Glutamatergic neuron (in vitro differentiated cells): Measurements from ENCODE around the gene PRDM16. TPM values are rescaled to one million over a fixed set of nuclear protein-coding genes. Genes with fewer than 3 reads are reported as not detected.

Source experiments
- DNase-seq: peaks from one replicate; pipeline ENCODE4 v3.0.0; 2022
- H3K27ac Mint-ChIP-seq: one replicate; pipeline ENCODE4 v1.8.0; 2020; ENCODE audit warnings: mild to moderate bottlenecking, mixed read lengths, inconsistent platforms; ENCODE audit not compliant: unreplicated experiment
- H3K27me3 Mint-ChIP-seq: one replicate; pipeline ENCODE4 v1.8.0; 2020; ENCODE audit warnings: mild to moderate bottlenecking, moderate library complexity, mixed read lengths, inconsistent platforms; ENCODE audit not compliant: unreplicated experiment
- H3K36me3 Mint-ChIP-seq: one replicate; pipeline ENCODE4 v1.8.0; 2020; ENCODE audit warnings: mild to moderate bottlenecking, mixed read lengths, inconsistent platforms; ENCODE audit not compliant: unreplicated experiment
- H3K4me1 Mint-ChIP-seq: one replicate; pipeline ENCODE4 v1.8.0; 2020; ENCODE audit warnings: mild to moderate bottlenecking, low read depth, mixed read lengths, inconsistent platforms; ENCODE audit not compliant: unreplicated experiment
- H3K4me3 Mint-ChIP-seq: one replicate; pipeline ENCODE4 v1.8.0; 2020; ENCODE audit warnings: mild to moderate bottlenecking, mixed read lengths, inconsistent platforms; ENCODE audit not compliant: unreplicated experiment
- H3K9me3 Mint-ChIP-seq: one replicate; pipeline ENCODE4 v1.8.0; 2020; ENCODE audit warnings: mild to moderate bottlenecking, moderate library complexity, mixed read lengths, inconsistent platforms; ENCODE audit not compliant: unreplicated experiment
- CTCF ChIP-seq: fragments of 200-600 bp; sonication (generic); IDR thresholded peaks from one replicate; pipeline ENCODE4 v1.5.0; 2021; ENCODE audit not compliant: partially characterized antibody, unreplicated experiment
- total RNA-seq: library from RNA; stranded (reverse); fragmentation: NEBNext Ultra II Directional; extraction: Animal tissue kit (Norgen Biotek cat#: 25700); gene quantifications from one replicate; pipeline ENCODE4 v1.2.1, GENCODE V29; 2021; ENCODE audit not compliant: unreplicated experiment

PRDM16 gene
- total RNA-seq, 1 donor from 2014 or later = 0.07 TPM

DNA sequence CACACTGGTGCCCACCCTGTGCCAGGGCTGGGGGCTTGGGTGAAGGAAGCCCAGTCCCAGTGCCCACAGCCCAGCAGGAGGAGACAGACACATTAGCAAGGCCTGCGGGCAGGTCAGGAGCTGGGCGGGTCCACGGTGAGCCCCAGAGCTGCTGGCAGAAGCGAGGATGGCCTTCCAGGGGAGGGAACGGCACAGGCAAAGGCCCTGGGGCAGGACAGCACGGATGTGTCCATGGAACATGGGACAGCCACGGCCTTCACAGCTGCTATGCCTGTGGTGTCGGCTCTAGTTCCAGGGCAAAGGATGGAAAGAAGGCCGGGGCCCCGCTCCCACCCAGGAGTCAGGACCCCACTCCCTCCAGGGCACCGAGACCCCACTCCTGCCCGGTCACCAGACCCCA is 220.5 kb downstream of the PRDM16 start:
- no peak overlapping the region for H3K4me3 Mint-ChIP-seq
- no peak for TF ChIP-seq CTCF
- no peaks in the 10 kb centered on the region for H3K4me1 Mint-ChIP-seq
- no peaks in the 10 kb centered on the region for H3K27me3 Mint-ChIP-seq
- no peaks in the 10 kb centered on the region for H3K36me3 Mint-ChIP-seq
- no peaks in the 10 kb centered on the region for H3K9me3 Mint-ChIP-seq
- no peak for DNase-seq
- H3K27ac Mint-ChIP-seq = no peak overlapping the region

DNA sequence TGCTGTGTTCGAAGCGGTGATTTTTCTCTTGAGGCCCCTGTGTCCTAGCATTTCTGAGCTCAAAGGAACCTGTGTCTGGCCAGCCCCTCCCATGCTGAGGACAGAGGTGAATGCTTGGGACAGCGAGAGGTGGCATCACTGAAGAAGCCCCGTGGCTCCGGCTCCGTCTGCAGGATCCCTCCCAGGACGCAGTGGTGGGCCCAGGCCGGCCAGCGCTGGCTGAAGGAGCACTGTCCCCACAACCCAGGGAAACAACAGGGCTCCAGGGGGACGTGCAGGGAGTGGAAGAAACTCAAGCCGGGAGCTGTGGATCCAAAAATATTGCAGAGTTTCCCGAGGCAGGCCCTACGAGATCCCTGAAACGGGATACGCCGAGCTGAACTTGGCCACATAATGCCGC is 221.4 kb downstream of the PRDM16 start:
- TF ChIP-seq CTCF = no peak
- H3K4me1 Mint-ChIP-seq = no peaks in the 10 kb centered on the region
- H3K36me3 Mint-ChIP-seq = no peaks in the 10 kb centered on the region
- DNase-seq = no peak
- H3K27ac Mint-ChIP-seq = no peak overlapping the region
- H3K4me3 Mint-ChIP-seq = no peak overlapping the region
- H3K9me3 Mint-ChIP-seq = no peaks in the 10 kb centered on the region
- H3K27me3 Mint-ChIP-seq = no peaks in the 10 kb centered on the region

DNA sequence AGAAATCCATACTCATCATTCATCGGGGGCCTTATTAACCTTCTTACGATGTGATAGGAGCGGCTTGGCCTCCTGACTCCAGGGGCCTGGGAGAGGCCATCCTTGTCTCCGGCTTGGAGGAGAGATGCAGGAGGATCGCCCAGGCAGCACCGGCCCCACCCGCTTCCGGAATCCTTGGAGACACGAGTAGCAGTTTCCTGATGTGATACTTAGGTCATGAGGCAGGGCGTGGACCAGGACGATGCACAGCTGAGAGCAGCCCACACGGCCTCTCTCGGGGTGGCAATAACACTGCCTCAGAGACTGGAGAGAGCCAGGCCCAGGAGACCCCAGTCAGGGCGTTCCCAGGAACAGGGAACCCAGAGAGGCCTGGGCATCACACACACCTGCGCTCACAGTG is 221.9 kb downstream of the PRDM16 start:
- H3K9me3 Mint-ChIP-seq = no peaks in the 10 kb centered on the region
- H3K4me3 Mint-ChIP-seq = no peak overlapping the region
- H3K27me3 Mint-ChIP-seq = no peaks in the 10 kb centered on the region
- DNase-seq = no peak
- no peak overlapping the region for H3K27ac Mint-ChIP-seq
- no peaks in the 10 kb centered on the region for H3K4me1 Mint-ChIP-seq
- H3K36me3 Mint-ChIP-seq = no peaks in the 10 kb centered on the region
- TF ChIP-seq CTCF = no peak

DNA sequence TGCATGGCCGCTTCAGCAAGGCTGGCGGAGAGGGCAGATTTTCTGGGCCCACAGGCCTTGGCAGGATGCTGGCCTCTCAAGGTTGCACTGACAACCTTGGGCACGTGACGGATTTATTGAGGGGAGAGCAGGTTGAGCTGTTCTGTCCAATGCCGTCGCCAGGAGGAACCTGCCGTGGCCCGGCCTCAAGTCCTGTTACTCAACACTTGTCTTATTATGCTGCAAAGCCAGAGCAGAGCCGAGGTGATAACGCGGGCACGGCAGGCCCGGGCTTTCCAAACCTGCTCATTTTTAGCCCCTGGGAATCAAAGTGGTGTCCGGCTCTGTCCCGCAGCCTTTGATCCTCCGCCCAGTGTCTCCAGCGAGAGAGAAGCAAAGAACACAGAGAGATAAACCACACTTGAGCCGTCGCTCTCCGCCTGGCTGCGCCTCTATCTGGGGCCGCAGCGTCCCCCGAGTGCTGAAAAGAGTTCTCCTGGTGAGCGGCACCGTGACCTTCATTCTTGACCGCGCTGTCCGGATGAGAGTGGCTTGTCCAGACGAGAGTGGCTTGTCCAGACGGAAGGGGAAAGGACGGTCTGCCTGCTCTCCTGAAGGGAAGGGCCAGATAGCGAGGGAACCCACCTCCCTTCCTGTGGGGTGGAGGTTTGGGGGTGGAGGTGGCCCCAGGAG is 223.2 kb downstream of the PRDM16 start:
- peaks cover 2% of the 10 kb centered on the region for H3K9me3 Mint-ChIP-seq
- H3K27me3 Mint-ChIP-seq = peaks cover 3% of the 10 kb centered on the region
- H3K36me3 Mint-ChIP-seq = no peaks in the 10 kb centered on the region
- H3K4me3 Mint-ChIP-seq = no peak overlapping the region
- no peak for DNase-seq
- TF ChIP-seq CTCF = no peak
- H3K27ac Mint-ChIP-seq = no peak overlapping the region
- H3K4me1 Mint-ChIP-seq = no peaks in the 10 kb centered on the region

DNA sequence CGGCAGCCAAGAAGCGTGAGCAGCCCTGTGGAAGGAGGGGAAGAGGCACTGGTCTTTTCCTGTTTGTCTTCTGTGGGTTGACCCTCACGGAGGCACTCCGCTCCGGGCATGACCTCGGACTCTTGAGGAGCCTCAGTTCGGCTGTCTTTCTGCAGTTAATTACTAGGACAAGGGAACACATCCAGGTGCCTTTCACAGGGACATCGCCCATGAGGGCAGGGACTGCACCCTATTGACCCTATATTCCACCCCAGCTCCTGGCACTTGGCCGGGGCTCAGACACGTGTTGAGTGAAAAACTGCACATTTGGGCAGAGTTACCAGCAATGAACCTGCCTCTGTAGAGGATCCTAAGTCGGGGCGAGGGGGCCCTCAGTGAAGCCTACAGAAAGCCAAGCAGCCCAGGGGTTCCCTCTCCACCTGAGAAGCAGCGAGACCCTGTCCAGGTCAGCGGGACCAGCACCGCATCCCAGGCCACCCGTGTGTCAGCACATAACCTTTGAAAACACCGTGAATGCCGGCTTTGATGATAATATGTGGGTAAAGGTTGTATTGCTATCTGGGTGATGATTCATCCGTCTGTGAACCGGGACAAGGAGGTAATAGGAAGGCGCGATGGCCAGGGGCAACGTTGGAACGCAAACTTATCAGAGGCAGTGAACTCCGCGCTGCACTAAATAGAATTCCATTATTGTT is 224.0 kb downstream of the PRDM16 start:
- H3K27me3 Mint-ChIP-seq = peaks cover 6% of the 10 kb centered on the region
- H3K36me3 Mint-ChIP-seq = no peaks in the 10 kb centered on the region
- DNase-seq = no peak
- no peak overlapping the region for H3K4me3 Mint-ChIP-seq
- no peaks in the 10 kb centered on the region for H3K4me1 Mint-ChIP-seq
- no peak overlapping the region for H3K27ac Mint-ChIP-seq
- peaks cover 2% of the 10 kb centered on the region for H3K9me3 Mint-ChIP-seq
- no peak for TF ChIP-seq CTCF
